Stimulated activated CD4-positive, alpha-beta T cell treated with anti-CD3 and anti-CD28 coated beads, Interleukin-4, amount 100 ng/mL, for 24 hours (primary cell): Measurements from ENCODE around the gene ZNF253.
A peak's percentile ranks its signal among the peaks of the same experiment; 100 is the strongest.
"Not testable (repeated sequence)": the region's sequence is repeated elsewhere in the genome, so short reads cannot be mapped to it uniquely, and the experiment has no call there.

ENCODE experiments used
- DNase-seq: peaks from one replicate; pipeline ENCODE4 v3.0.0-alpha.2; 2020

Gene ZNF253

DNA sequence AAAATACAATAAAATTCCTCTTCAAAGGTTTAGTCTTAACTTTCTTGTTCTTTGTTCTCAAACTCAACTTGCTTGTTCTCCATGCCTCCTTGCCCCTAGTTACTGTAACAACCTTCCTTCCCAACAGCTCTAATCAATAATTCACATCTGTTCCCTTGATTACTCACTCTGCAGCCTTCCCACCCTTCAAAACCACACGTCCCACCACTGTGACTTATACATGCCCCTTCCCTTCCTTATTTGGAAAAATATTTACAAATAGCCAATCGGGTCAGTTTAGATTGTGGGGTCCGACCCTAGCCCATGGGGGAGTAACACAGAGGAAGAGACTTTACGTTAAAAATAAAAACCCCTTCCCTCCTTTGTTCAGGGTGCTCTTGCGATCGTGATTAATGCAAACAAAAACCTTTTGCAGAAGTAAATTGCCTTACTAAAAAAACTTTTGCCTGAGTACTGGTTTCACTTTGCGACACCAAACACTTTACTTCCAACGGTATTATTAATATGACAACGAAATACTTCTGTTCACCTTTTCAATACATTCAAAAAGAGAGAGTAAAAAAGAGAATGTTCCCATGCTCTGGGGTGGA is 34.6 kb downstream of the ZNF253 start:
- DNase-seq: peak; percentile 6

GRCh38 chr19:19900729-19901444 is 35.2 kb downstream of the ZNF253 start, which contains the start of gene ZNF93:
TSS of gene ZNF93 (plus strand) at chr19:19900946. CDS start at chr19:19901089, 143 bp downstream.
- peak; percentile 94 for DNase-seq

DNA sequence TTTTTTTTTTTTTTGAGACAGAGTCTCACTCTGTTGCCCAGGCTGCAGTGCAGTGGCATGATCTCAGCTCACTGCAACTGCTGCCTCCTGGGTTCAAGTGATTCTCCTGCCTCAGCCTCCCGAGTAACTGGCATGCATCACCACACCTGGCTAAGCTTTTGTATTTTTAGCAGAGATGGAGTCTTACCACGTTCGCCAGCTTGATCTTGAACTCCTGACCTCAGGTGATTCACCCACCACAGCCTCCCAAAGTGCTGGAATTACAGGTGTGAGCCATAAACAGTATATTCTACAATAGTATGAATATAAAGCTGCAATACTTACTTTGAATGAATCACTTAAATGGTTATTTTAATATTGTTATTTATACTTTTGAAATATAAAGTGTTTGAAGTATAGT is 41.9 kb downstream of the ZNF253 start:
- not testable (repeated sequence) for DNase-seq

GRCh38 chr19:19909654-19910053 is 44.0 kb downstream of the ZNF253 start:
- DNase-seq: no peak

GRCh38 chr19:19911150-19911549 is 45.5 kb downstream of the ZNF253 start:
- DNase-seq: no peak

DNA sequence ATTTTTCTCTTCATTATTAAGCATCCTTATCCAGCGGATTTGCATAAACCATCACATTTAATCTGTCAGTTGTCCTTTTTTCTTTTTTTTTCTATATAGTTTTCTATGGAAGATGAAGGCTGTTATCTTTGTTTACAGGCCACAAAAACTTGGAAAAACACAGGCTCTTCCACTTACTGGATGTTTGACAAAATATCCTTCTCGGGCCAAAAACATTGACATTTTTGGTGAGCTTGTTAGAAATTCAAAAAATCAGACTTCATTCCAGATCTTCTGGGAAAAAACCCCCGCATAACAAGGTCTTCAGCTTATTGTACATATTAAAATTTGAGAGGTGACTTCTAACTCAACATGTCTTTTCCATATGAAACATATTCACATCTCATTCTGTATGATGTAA is 48.9 kb downstream of the ZNF253 start:
- DNase-seq: no peak

GRCh38 chr19:19930417-19930816 is 64.7 kb downstream of the ZNF253 start:
- peak; percentile 35 for DNase-seq

DNA sequence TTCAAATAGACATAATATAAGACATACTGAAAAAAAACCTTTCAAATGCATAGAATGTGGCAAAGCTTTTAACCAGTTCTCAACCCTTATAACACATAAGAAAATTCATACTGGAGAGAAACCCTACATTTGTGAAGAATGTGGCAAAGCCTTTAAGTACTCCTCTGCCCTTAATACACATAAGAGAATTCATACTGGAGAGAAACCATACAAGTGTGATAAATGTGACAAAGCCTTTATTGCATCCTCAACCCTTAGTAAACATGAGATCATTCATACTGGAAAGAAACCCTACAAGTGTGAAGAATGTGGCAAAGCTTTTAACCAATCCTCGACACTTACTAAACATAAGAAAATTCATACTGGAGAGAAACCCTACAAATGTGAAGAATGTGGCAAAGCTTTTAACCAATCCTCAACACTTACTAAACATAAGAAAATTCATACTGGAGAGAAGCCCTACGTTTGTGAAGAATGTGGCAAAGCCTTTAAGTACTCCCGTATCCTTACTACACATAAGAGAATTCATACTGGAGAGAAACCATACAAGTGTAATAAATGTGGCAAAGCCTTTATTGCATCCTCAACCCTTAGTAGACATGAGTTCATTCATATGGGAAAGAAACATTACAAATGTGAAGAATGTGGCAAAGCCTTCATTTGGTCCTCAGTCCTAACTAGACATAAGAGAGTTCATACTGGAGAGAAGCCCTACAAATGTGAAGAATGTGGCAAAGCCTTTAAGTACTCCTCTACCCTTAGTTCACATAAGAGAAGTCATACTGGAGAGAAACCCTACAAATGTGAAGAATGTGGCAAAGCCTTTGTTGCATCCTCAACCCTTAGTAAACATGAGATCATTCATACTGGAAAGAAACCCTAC is 68.0 kb downstream of the ZNF253 start:
- not testable (repeated sequence) for DNase-seq

GRCh38 chr19:19937403-19937802 is 71.7 kb downstream of the ZNF253 start:
- no peak for DNase-seq

DNA sequence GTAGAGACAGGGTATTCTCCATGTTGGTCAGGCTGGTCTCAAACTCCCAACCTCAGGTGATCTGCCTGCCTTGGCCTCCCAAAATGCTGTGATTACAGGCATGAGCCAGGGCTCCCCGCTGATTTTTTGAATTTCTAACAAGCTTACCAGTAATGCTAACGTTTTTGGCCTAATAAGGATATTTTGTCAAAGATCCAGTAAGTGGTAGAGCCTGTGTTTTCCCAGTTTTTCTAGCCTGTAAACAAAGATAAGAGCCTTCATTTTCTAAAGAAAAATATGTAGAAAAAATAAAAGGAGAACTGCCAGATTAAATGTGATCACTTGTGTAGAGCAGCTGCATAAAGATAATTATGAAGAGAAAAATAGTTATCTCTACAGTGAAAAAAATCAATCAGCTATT is 72.8 kb downstream of the ZNF253 start:
- no peak for DNase-seq

DNA sequence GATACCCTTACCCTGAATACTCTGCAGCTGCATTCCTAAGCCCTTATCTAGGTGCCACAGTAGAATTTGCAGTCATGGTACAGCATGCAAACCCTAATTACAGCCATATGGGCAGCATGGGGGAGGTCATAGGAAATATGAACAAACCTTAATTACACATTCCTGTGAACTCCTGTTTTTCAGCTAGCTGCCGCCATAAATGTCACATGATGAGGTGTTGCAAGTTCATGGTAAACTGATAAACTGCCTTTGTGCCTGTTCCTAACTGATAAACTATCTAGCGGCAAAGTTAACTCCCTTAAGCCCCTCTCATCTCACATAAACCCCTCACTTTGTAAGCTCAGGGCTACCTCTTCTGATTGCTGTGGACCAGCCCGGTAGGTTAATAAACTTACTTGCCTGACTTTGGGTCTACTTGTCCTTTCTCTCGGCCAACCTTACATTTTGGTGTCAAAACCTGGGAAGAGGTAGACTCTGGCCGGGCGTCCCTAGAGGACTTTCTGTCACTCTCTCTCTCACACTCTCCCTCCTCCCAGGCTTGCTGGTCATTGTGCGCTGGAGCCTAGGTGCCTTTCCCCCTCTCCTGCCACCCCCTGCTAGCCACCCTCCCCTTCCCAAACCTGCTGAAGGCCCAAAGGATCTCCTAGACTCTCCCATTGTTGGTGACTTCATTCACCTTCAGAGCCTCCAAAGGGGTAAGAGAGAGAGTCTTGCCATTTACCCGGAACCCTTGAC is 78.3 kb downstream of the ZNF253 start:
- DNase-seq: no peak
